DLD1 (cell line): ENCODE results near the gene ADH7.
"Not testable (repeated sequence)": the region's sequence is repeated elsewhere in the genome, so short reads cannot be mapped to it uniquely, and the experiment has no call there.

Source experiments
- in situ Hi-C: cut with HindIII; loops from 2 replicates; pipeline ENCODE4 v1.10.0; 2017; ENCODE audit warnings: low sequenced_read_pairs

The ADH7 gene

GRCh38 chr4:99382745-99383360 lies 52.3 kb downstream of the ADH7 start:
- in situ Hi-C loops: no loop called here

DNA sequence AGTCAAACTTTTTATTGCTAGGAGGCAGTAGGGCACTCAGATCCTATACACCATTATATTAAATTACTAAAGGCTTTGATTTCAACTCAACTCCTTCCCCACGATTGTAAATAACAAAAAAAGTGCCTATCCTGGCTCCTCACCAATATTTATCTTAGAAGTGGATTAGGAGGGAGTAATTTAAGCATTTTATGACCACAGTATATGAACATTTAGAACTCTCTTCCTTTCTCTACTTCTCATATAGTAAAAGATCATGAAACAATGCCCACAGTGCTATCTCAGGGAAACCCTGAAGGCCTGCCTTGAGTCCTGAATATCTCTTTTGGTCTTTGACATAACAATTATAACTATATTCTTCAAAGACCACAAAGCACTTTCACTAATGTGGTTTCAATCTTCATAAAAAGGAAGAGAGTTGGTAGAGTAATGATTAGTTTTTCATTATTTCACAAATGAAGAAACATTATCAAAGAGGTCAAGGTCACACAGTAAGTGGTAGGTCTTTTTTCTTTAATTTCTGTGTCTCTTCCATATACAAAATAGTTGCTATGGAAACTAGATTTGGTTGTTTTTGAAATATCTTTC lies 53.5 kb downstream of the ADH7 start:
- in situ Hi-C loops: no loop called here

GRCh38 chr4:99379571-99379970 lies 55.6 kb downstream of the ADH7 start:
- in situ Hi-C loops: no loop called here

- in situ Hi-C loops: no loop called here
Observed at GRCh38 chr4:99378876-99379275, 56.3 kb downstream of the ADH7 start.

GRCh38 chr4:99377341-99377740 lies 57.8 kb downstream of the ADH7 start:
- in situ Hi-C loops: not testable (repeated sequence)

DNA sequence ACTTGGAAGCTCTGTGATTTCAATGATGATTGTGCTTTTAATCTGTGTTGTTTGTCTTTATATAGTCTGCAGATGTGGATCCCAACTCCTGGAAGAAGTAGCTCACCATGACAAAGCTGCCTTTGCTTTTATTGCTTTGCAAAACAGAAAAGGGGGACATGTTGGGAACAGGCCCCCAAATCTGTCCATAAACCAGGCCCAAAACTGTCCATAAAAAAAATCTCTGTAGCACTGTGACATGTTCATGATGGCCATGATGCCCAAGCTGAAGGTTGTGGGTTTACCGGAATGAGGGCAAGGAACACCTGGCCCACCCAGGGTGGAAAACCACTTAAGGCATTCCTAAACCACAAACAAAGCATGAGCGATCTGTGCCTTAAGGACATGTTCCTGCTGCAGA lies 62.7 kb downstream of the ADH7 start:
- in situ Hi-C loops: not testable (repeated sequence)

DNA sequence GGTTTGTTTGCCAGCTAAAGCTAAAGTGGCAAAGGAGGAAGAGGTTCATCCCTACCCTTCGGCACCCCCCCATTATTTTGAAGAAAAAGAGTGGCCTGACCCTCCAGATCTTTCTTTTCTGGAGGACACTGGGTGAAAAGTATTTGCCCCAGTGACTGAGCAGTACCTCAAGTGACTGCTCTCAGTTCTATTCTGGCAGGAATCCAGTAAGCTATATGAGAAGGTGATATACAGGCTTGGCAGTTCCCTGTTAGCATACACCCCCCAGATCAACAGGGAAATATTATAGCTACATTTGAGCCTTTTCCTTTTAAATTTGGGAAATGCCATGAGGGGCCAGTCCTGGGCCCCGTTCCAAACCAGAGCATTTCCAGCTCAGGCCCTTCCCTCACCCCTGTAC lies 67.3 kb downstream of the ADH7 start:
- in situ Hi-C loops: not testable (repeated sequence)

GRCh38 chr4:99366491-99366890 lies 68.7 kb downstream of the ADH7 start:
- in situ Hi-C loops: no loop called here

DNA sequence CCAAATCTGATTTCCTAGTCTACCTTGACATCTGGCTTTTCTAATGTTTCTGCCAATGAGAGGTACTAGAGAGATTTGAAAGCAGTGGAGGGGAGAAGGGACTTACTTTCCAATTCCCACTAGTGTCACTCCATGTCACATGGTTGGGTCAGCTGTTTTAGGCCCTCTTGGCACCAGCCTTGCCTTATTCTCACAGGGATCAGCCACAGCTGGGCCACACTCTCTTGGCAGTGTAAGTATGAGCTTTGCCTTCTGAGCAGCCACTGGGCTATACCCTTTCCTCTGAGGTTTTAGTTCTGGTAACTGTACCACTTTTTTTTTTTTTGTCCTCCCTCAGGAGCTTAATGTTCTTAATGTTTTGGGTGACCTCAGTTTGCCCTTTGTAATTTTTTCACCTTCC lies 72.4 kb downstream of the ADH7 start:
- in situ Hi-C loops: no loop called here
